Fibroblast of peridontal ligament (primary cell): ENCODE measurements around the gene KIF5B.
"Not testable (repeated sequence)": the region's sequence is repeated elsewhere in the genome, so short reads cannot be mapped to it uniquely, and the experiment has no call there.

Experiments used
- DNase-seq: peaks from one replicate; pipeline ENCODE4 v3.0.0-alpha.2; 2010; ENCODE audit errors: extremely low read depth

KIF5B gene

DNA sequence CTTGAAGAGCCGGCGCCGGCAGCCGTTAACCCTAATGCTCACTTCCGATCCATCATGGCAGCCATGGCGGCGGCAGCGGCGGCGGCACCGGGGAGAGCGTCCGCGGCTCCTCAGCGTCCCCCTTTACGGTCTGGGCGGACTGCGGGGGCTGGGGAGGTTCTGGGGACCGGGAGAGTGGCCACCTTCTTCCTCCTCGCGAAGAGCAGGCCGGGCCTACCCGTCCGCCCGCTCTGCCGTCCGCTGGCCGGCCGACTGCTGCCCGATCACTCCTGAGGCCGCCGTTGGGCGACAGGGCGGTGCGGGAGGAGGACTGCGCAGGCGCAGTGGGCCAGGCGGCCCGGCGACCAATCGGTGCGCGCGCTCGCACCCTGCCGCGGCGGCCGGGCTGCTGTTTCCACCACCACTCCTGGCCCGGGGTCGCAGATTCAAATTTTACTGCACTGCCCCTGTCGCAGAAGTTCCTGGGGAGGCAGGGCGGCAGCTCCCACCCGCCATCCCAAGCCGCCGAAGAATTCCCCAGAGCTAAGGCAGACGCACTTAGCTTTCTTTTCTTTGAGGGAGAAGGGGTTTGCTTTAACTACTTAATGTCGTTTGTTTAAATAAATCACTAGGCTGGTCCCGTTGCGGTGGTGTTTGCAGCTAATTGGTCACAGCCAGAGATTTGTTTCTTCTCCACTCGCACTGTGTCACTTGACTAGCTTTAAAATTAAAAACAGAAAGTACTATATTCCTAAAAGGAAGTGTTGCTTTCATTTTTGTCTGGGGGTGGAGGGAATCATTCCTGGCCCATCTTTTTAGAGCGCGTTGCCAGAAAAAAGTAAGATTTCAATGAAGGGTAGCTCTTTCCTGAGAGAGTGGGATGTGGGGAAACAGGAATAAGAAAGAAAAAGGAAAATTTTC lies at the start of gene KIF5B:
Gene KIF5B (minus strand): TSS at position 290 of the 900 bp plus-strand sequence. CDS start 452 bp downstream, outside the sequence.
- DNase-seq = peak; percentile 78

DNA sequence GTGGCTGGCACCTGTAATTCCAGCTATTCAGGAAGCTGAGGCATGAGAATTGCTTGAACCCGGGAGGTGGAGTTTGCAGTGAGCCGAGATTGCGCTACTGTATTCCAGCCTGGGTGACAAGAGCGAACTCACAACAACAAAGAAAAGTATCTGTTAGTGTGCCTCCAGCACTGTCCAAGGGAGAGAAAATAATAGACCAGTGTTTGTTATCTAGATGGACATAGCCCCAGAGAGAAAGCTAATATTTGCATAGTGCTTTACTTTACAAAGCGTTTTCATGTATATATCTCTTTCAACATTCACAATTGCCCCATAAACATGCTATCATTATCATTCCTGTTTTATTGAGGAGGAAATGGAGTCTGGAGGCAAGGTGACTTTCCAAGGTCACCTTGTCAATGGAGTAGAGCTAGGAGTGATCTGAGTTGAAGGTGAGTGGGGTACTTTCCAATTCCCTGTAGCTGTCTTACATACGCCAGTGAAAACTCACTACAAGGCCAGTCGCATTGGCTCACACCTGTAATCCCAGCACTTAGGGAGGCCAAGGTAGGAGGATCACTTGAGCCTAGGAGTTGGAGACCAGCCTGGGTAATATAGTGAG lies 49.7 kb upstream of the KIF5B start:
- no peak for DNase-seq

DNA sequence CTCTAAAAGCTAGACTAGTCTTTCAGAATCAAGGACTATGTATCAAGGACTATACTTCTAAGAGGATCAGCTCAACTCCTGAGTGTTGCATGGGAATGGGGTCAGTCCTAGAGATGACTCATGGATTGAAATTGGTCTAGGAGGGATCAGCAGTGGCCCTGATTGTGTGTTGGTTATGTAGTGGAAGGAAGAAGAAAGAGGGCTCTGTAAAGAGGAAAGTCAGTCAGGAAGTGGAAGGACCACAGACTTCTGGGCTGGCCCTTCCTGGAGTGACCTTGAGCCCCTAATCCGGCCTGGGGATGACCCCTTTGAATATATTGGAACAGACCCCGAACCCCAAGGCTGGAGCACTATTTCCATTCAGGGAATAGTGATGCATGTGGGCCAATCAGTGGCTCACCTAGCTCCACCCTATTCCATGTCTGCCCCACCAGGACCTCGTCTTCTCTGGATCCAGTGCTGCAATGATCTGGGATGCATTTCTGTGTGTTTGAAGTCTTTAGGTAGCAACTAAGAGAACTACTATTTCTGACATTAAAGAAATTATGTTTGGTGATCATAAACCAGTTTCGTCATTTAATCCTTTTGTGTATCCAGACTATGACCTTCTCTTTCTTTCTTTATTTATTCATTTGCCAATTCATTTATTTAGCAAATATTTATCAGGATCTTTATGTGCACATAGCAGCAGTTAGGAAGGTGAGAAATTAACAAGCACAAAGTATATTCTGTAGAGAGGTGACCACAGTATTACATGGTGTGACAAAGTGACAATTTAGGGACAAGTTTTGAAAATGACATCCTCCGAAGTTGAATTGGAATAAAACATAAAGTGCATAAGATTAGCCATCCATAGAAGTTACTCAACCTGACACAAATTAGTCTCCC lies 48.6 kb upstream of the KIF5B start:
- peak; percentile 59 for DNase-seq

DNA sequence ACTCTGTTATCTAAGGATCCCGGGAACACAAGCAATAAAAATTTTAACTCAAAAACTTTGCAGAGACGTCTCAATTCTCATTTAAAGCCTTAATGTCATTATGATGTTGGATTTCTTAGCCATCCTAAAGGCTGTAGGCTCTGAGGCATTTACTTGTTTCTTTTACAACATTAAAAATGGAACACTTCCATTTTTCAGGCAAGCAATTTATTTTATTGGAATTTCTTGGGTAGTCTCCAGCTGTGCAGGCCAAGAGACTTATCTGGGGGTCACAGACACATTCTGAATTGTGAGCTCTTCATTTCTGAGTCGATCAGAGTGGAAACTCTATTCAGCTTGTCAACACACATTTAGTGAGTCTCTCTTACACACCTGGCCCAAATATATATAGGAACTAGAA lies 48.0 kb upstream of the KIF5B start:
- DNase-seq = peak; percentile 72

DNA sequence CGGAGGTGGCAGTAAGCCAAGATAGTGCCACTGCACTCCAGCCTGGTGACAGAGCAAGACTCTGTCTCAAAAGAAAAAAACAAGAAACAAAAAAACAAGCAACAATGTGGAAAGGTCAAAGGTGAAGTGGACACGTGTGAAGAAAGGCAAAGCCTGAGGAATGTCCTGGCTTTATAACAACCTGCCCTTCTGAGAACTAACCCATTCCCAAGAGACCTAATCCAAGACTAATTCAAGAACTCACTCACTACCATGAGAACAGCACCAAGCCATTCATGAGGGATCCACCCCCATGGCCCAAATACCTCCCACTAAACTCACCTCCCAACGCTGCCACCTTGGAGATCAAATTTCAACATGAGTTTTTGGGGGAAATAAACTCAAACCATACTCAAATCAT lies 47.5 kb upstream of the KIF5B start:
- DNase-seq = peak; percentile 53

DNA sequence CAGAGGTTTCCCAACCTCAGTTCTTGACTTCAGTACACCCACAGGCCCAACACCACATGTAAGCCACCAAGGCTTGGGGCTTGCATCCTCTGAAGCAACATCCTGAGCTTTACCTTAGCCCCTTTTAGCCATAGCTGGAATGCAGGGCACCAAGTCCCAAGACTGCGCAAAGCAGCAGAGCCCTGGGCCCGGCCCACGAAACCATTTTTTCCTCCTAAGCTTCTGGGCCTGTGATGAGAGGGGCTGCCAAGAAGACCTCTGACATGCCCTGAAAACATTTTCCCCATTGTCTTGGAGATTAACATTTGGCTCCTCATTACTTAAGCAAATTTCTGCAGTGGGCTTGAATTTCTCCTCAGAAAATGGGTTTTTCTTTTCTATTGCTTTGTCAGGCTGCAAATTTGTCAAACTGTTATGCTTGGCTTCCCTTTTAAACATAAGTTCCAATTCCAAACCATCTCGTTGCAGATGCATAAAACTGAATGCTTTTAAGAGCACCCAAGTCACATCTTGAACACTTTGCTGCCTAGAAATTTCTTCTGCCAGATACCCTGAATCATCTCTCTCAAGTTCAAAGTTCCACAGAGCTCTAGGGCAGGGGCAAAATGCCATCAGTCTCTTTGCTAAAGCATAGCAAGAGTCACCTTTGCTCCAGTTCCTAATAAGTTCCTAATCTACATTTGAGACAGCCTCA lies 42.5 kb upstream of the KIF5B start:
- DNase-seq = not testable (repeated sequence)

DNA sequence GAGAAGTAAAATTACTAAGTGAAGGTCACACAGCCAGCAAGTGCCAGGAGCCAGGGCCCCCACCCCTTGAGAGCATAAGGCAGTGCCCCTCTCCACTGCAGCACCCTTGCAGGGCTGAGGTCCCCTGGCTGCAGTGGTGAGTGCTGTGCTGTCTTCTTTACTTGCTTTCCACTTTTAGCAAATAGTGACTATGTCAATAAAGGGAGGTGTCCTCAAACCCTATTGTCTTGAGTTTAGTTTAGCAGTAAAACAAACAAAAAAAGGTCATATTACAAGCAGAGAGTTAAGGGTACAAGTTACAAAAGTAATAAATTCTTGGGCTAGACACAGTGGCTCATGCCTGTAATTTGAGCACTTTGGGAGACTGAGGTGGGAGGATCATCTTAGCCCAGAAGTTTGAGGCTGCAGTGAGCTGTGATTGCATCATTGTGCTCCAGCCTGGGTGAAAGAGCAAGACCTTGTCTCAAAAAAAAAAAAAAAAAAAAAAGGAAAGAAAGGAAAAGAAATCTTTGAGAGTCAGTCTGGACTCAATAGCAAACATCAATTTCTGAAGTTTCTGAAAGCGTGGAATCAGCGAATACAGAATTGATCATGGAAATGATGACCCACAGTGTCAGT lies 39.0 kb upstream of the KIF5B start:
- DNase-seq = peak; percentile 5

DNA sequence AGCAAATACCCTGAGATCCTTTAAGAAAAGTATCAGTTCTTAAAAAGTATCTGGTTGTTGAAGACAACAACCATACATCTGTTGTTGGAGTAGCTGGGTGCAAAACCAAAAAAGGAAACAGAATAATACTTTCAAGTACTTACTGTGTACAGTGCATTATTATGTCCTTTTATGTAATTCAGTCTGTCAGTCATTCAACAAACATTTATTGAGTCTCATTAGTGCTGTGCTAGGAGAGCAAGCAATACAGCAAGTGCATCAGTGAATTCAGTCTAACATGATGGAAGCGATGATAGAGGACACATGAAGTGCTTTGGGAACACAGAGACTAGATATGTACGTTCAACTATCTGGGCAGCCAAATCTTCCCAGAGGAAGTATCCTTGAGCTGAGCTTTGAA lies 37.4 kb upstream of the KIF5B start:
- DNase-seq = no peak

DNA sequence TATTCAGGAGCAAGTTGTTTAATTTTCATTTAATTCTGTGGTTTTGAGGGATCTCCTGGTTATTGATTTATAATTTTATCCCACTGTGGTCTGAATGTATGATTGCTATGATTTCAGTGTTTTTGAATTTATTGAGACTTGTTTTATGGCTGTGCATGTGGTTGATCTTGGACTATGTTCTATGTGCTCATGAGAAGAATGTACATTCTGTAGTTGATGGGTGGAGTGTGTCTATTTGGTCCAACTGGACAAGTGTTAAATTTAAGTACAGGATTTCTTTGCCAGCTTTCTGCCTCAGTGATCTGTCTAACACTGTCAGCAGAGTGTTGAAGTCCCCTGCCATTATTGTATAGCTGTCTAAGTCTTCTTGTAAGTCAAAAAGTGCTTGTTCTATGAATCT lies 34.8 kb upstream of the KIF5B start:
- no peak for DNase-seq

DNA sequence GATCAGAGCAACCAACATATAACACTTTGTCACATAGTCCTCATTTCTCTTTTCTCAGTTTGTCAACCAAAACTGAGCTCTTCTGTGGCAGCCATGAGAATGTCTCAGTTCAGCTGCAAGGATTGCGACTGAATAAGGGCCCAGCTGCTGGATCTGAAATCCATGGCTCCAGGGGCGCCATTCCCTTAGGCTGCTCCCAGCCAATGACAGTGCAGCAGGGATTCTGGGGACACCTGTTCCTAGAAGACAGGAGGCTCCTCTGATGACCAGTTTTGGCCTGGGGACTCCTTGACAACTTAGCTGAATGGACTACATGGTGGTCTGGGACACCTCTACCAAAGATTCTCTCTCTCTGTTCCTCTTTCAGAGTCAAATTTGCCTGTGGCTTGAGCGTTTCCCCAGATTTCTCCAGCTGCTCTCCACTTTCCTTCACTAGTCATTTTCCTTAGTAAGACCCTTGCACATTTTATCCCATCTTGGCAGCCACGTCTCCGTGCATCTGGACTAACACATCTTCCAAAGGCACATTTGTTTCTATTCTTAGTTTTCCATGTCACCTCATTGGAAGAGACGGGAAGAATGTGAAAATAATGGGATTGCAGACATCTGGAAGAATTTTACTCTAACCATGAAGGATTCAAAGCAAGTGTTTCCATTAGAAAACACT lies 28.1 kb upstream of the KIF5B start:
- peak; percentile 23 for DNase-seq

DNA sequence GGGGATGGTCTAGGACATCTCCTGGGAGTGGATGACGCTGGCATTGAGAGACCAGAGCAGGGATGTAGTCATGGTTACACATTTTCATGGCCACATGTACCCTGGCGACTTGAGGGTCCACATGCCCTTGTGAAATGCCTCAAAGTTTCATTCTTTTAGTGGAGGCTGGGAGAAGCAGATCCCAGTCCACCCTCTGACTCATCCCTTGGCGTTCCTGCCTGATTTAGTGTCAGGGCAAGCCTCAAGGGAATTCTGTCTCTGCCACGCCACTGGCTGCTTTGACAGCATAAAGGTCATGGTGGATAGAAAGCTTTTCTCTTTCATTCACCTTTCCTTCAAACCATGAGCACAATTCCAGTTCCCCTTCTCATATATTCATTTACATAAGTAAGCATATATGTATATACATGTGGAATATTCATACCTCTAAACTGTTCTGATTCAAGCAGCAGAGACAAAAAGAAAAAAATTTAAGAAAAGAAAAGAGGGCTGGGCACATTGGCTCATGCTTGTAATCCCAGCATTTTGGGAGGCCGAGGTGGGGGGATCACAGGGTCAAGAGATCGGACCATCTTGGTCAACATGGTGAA lies 21.8 kb upstream of the KIF5B start:
- DNase-seq = peak; percentile 78

DNA sequence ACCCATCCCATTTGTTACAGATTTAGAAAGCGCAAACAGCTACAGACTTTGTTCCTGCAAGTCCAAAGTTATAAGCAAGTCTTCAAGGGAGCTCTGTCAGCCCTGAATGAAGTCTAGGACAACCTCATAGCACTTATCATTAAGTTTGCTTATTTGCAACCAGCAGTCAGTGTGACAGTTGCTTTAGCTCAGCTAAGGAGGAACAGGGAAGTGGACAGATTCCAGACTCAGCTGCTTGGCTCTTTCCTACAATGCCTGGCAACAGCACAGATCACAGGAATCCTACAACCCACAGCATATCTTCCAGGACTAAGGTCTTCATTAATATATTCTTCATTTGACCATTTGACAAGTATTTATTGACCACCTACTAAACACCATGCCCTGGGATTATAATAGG lies 17.4 kb upstream of the KIF5B start:
- DNase-seq = peak; percentile 37

DNA sequence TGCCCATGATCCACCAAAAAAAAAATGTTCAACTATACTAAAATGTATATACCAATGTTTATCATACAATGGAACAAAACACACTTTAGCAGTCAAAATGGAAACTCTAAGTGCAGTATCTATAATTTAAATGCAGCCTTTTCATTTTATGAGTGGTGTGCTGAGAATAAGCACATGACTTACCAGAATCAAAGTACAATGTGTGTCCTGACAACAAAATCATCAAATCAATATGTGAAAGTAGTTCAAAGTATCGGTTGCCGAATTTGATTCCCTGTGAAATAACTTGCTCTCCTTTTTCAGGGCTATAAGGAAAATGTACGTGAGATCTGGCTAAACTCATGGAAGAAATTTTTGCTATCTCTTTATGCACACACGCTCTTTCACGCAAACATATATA lies 16.9 kb upstream of the KIF5B start:
- DNase-seq = no peak

DNA sequence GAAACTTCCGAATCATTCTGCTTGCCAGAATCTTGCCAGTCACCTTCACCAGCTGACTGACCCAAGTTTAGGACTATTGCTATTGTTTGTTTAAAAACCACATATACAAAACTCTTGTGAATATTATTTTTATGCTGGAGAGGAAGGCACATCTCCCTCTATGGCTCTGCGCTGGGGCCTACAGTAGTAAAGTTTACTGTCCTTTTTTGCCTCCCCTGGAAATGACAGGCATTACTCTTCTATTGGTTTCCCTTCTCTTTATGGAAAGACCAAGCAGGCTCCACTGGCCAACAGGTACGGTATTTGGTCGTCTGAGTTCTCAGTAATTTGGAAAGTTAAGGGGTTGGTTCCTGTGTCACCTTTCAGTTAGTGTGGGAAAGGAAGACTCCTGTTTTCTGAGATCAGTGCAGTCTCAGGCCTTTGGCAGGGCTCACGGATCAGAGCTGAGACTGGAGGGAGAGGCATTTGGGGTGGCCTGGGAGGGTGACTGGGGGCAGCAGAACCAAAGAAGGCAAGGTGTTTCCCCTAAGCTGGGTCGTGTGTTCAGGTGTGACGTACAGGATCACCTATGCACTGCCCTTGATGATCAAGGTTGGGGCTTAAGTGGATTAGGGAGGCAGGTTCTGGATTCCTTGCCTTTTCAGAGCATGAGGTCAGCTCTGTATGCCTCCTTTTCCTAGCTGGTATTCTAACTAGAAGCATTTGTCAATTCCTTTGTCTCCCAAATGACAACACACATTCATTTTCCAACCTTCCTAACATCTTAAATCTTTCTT lies 16.0 kb upstream of the KIF5B start:
- no peak for DNase-seq

DNA sequence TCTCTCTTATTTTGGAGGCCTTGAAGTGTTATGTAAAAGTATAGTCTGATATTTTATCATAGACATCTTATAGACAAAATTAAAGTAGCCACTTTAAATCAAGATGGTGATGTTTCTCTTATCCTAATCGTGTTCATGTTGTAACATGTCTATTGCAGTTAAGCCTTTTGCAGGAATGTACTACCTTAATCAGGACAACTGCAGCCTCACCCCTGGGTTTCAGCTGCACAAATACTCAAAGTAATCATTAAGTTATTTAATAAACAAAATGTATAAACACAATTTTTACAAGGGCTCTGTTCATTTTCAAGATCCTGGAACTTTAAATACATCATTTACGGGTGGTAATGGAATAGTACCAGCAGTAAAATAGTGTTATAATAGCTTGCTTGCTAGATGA lies 14.4 kb upstream of the KIF5B start:
- no peak for DNase-seq

DNA sequence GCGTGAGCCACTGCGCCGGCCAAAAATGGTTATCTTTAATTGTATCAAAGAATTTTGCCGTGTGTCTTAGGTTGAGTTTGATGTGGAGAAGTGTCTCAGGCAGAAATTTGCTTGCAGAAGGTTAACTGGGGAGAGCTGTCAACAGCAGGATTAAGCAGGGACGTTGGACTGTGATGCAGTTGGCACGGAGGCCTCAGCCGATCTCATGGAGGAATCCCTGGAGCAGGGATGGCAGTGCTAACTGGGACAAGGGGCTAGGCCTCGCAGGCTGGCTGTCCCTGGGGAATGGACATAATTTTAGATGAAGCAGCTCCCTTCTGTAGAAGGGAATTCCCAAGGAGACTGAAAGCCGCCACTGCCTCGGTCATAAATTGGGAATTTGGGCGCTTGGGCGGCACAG lies 12.3 kb upstream of the KIF5B start:
- no peak for DNase-seq

DNA sequence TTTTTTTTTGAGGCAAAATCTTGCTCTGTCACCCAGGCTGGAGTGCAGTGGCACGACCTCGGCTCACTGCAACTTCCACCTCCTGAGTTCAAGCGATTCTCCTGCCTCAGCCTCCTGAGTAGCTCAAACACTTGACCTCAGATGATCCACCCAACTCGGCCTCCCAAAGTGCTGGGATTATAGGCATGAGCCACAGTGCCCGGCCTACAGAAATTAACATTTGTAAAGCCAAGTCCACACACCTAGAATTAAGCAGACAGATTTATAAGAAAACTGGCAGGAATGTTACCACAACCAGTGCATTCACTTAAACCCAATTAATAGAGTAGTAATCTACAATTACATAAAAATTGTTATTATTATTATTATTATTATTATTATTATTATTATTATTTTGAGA lies 11.7 kb upstream of the KIF5B start:
- DNase-seq = not testable (repeated sequence)

DNA sequence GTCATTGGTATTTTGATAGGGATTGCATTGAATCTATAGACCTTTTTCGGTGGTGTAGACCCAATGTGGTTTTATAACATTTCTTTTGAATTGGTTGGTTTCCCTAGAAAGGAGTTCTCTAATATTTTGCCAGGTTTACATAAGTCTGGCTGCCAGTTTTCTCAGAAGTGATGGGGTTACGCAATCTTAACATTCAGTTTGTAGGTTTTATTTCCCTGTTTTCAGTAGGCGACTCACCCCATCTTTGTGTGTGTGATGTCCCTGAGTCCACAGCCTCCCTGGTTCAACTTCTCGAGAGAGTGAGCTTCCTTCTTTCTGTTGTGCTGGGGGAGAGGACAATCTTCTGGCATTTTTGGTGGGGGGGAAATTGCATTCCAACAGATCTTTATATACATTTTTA lies 9.6 kb upstream of the KIF5B start:
- peak; percentile 86 for DNase-seq

DNA sequence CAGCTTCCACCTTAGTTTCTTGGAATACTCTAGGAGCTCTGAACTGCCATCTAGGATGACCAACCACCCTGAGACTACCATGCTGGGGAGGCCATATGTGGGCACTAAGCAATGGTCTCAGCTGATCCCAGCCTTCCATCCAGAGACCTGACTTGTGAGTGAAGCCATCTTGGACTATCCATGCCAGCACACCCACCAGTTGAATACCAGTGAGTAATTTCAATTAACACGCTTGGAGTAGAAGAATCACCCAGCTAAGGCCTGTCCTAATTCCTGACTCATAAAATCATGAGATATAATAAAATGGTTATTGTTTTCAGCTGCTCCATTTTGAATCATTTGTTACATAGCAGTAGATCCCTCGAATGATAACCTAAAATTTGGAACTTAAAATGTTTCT lies 5.2 kb upstream of the KIF5B start:
- no peak for DNase-seq

DNA sequence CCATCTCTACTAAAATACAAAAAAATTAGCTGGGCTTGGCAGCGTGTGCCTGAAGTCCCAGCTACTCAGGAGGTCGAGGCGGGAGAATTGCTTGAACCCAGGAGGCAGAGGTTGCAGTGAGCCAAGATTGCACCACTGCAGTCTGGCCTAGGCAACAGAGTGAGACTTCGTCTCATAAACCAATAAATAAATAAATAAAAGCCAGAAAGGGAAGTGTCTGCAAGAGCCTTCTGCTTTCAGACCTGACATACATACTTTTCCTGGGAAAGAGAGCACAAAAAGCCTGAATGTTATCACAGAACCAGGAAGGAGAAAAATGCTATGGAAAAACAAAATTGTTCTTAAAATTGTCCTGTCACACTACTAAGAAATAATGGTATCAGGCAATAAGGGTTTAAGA lies 4.1 kb upstream of the KIF5B start:
- no peak for DNase-seq
